ENCODE data around the gene MBD3L5.

GRCh38 chr19:7076151-7076550 lies 45.8 kb downstream of the MBD3L5 start:
- TF ChIP-seq CTCF (IDR thresholded peaks at IDR 0.05; ENCODE audit: low read depth, low read length) (no peak), EZH2phosphoT487 (IDR thresholded peaks at IDR 0.05; ENCODE audit: low read depth) (no peak)

Measured in OCI-LY3 (cell line).